ENCODE data around the gene TMEM59. TPM values are rescaled to one million over a fixed set of nuclear protein-coding genes. Genes with fewer than 3 reads are reported as not detected.

TMEM59 gene
- polyA plus RNA-seq, 1 experiment, result 615 TPM

- Histone ChIP-seq H3K27me3 (ENCODE audit: control insufficient read depth, insufficient read depth, low read length) (no peaks in the 10 kb centered on the region), H3K4me3 (ENCODE audit: low read depth, low read length) (peak overlapping the region; percentile 24; the same call in 1 of the 2 replicates), H3K36me3 (ENCODE audit: control insufficient read depth, insufficient read depth, low read length) (no peaks in the 10 kb centered on the region)
- DNase-seq (ENCODE audit: low read depth), result peak; percentile 25
- CTCF ChIA-PET, result interaction anchor here (0.8 to 1.5 kb wide), 4 partner anchors 12 to 104 kb away, joined by 3 to 4 read pairs (median 3); no protein-coding TSS in a partner anchor
- POLR2A ChIA-PET, result interaction anchor here (1.0 kb wide), 1 partner anchor 10 kb away, joined by 4 read pairs; no protein-coding TSS in a partner anchor
- TF ChIP-seq CTCF (IDR thresholded peaks at IDR 0.05; ENCODE audit: insufficient read depth, low read depth, low read length), result no peak
Observed at GRCh38 chr1:53982034-53982762, 70.8 kb downstream of the TMEM59 start.

GRCh38 chr1:53981220-53981619, 71.8 kb downstream of the TMEM59 start:
- ChIA-PET POLR2A (no interaction called here), CTCF (no interaction called here)
- DNase-seq (ENCODE audit: low read depth), result no peak
- no peaks in the 10 kb centered on the region for H3K27me3 ChIP-seq (ENCODE audit: control insufficient read depth, insufficient read depth, low read length)
- TF ChIP-seq CTCF (IDR thresholded peaks at IDR 0.05; ENCODE audit: insufficient read depth, low read depth, low read length), result no peak
- H3K4me3 ChIP-seq (ENCODE audit: low read depth, low read length), result no peak overlapping the region
- no peaks in the 10 kb centered on the region for H3K36me3 ChIP-seq (ENCODE audit: control insufficient read depth, insufficient read depth, low read length)

- Histone ChIP-seq H3K36me3 (ENCODE audit: control insufficient read depth, insufficient read depth, low read length) (no peaks in the 10 kb centered on the region), H3K27me3 (ENCODE audit: control insufficient read depth, insufficient read depth, low read length) (no peaks in the 10 kb centered on the region), H3K4me3 (ENCODE audit: low read depth, low read length) (no peak overlapping the region)
- TF ChIP-seq CTCF (IDR thresholded peaks at IDR 0.05; ENCODE audit: insufficient read depth, low read depth, low read length), result no peak
- DNase-seq (ENCODE audit: low read depth), result no peak
- POLR2A ChIA-PET, result no interaction called here
- CTCF ChIA-PET, result interaction anchor here (0.7 kb wide), 1 partner anchor 500 kb away, joined by 3 read pairs; no protein-coding TSS in a partner anchor
Observed at GRCh38 chr1:53979712-53980450, 73.1 kb downstream of the TMEM59 start.

Small RNAs within 50 kb of the gene (small RNA-seq; reads per million reads assigned to genes)
- gene AL353898.1 (ENCODE audit: insufficient read length, low read depth, low replicate concordance), result not detected
- not detected for gene AL353898.2 (ENCODE audit: insufficient read length, low read depth, low replicate concordance)

Other genes with a start within 250 kb of the TMEM59 start
- 17.5 and 22.7 TPM in 2 replicates for gene NDC1, start 214.9 kb downstream of the TMEM59 start, polyA plus RNA-seq (2011; rRNA removed)
- gene YIPF1, start 163.4 kb downstream of the TMEM59 start, polyA plus RNA-seq (2011; rRNA removed), result 40.2 and 55.5 TPM in 2 replicates
- not detected in 2 replicates for gene DIO1, start 159.0 kb downstream of the TMEM59 start, polyA plus RNA-seq (2011; rRNA removed)
- 12.8 and 38.3 TPM in 2 replicates for gene IFT25, start 107.5 kb downstream of the TMEM59 start, polyA plus RNA-seq (2011; rRNA removed)
- gene LRRC42, start 106.9 kb downstream of the TMEM59 start, polyA plus RNA-seq (2011; rRNA removed), result 52.9 and 54.6 TPM in 2 replicates
- not detected in 2 replicates for gene LDLRAD1, start 35.0 kb downstream of the TMEM59 start, polyA plus RNA-seq (2011; rRNA removed)
- gene TCEANC2, start 404 bp upstream of the TMEM59 start, polyA plus RNA-seq (2011; rRNA removed), result 3.7 and 4.1 TPM in 2 replicates
- gene CDCP2, start 99.8 kb upstream of the TMEM59 start, polyA plus RNA-seq (2011; rRNA removed), result not detected in 2 replicates
- 3.2 and 4.0 TPM in 2 replicates for gene CYB5RL, start 146.8 kb upstream of the TMEM59 start, polyA plus RNA-seq (2011; rRNA removed)
- gene MRPL37, start 147.0 kb upstream of the TMEM59 start, polyA plus RNA-seq (2011; rRNA removed), result 21.0 and 23.1 TPM in 2 replicates